Panc1 (cell line): Measurements from ENCODE around the gene METTL26. TPM values are rescaled to one million over a fixed set of nuclear protein-coding genes. Genes with fewer than 3 reads are reported as not detected.

Experiments
- ATAC-seq: fragments of 200-7000 bp; cut with Tn5 transposase; 2 replicates; pipeline ENCODE4 v1.9.1; 2020; ENCODE audit warnings: mild to moderate bottlenecking, moderate library complexity
- BruUV-seq: library from RNA; stranded (reverse); fragments of 400-500 nt; replicated peaks from 2 replicates; lab custom pipeline; 2021; lab: Mats Ljungman, UMichigan
- CTCF ChIA-PET: fragments of 300-600 bp; sonication (Branson Sonifier 250); formaldehyde crosslinking; loops from one replicate; lab custom pipeline; 2022; ENCODE audit warnings: antibody characterized with exemption; lab: Charles Lee
- POLR2A ChIA-PET: fragments of 300-600 bp; sonication (Branson Sonifier 250); formaldehyde crosslinking; loops from one replicate; lab custom pipeline; 2022; ENCODE audit warnings: antibody characterized with exemption; lab: Charles Lee
- DNase-seq: peaks from one replicate; pipeline ENCODE4 v3.0.0-alpha.2; 2010; ENCODE audit warnings: low read depth, low spot score
- H3K27ac ChIP-seq: 2 replicates; pipeline ENCODE4 v1.5.1; 2011; ENCODE audit warnings: mild to moderate bottlenecking, low read length, inconsistent platforms
- H3K27me3 ChIP-seq: fragments of 200-500 bp; sonication (Bioruptor generic); 2 replicates; pipeline ENCODE4 v1.6.0; 2014; ENCODE audit warnings: low read length, inconsistent platforms; ENCODE audit not compliant: control insufficient read depth, insufficient read depth
- H3K36me3 ChIP-seq: fragments of 200-500 bp; sonication (Bioruptor generic); 2 replicates; pipeline ENCODE4 v1.5.1; 2014; ENCODE audit warnings: inconsistent platforms, mild to moderate bottlenecking, low read length, moderate library complexity; ENCODE audit not compliant: control insufficient read depth, insufficient read depth
- H3K4me1 ChIP-seq: 2 replicates; pipeline ENCODE4 v1.5.1; 2011; ENCODE audit warnings: inconsistent platforms, mild to moderate bottlenecking, low read length, moderate library complexity; ENCODE audit not compliant: control insufficient read depth, insufficient read depth
- H3K4me3 ChIP-seq, 2 experiments: 2 replicates each; pipeline ENCODE4 v1.5.1; 2011 to 2012; ENCODE audit warnings: low read depth in 2 of 2, low read length in 2 of 2, mild to moderate bottlenecking in 2 of 2, inconsistent platforms in 1 of 2, moderate library complexity in 1 of 2
- H3K9me3 ChIP-seq: fragments of 200-500 bp; sonication (Bioruptor generic); 2 replicates; pipeline ENCODE4 v1.5.1; 2014; ENCODE audit warnings: low read depth, mild to moderate bottlenecking, inconsistent platforms, low read length, moderate library complexity; ENCODE audit not compliant: control insufficient read depth, insufficient read depth
- POLR2AphosphoS5 ChIP-seq: IDR thresholded peaks from 2 replicates; pipeline ENCODE4 v1.6.1; 2012; ENCODE audit warnings: mild to moderate bottlenecking, low read depth, low read length, moderate library complexity
- SIN3A ChIP-seq: IDR thresholded peaks from 2 replicates; pipeline ENCODE4 v1.6.1; 2012; ENCODE audit warnings: low read depth, mild to moderate bottlenecking, low read length, moderate library complexity, borderline replicate concordance; ENCODE audit not compliant: insufficient read depth
- TCF7L2 ChIP-seq: IDR thresholded peaks from 2 replicates; pipeline ENCODE4 v1.6.1; 2011; ENCODE audit warnings: mild to moderate bottlenecking, low read depth, low read length, inconsistent platforms
- in situ Hi-C: cut with HindIII; loops from 2 replicates; pipeline ENCODE4 v1.10.0; 2016; ENCODE audit warnings: low sequenced_read_pairs, low pct_unique_long_range_greater_than_20kb
- intact Hi-C: fragments of 100-400 bp; cut with micrococcal nuclease; formaldehyde crosslinking; loops from one replicate; pipeline ENCODE4 v1.10.0; 2022; ENCODE audit not compliant: unreplicated experiment
- total RNA-seq: library from RNA; stranded (reverse); gene quantifications from one replicate; pipeline ENCODE4 v1.2.1, GENCODE V29; 2021; ENCODE audit not compliant: unreplicated experiment
- TF ChIP-seq, protein P1 (sequence below), 2 experiments: IDR thresholded peaks; 2 replicates each; pipeline ENCODE4 v1.6.1; 2011 to 2012; ENCODE audit warnings: low read depth in 2 of 2, control low read depth in 1 of 2, low read length in 1 of 2, mild to moderate bottlenecking in 1 of 2, moderate library complexity in 1 of 2; ENCODE audit not compliant: insufficient read depth in 1 of 2
- TF ChIP-seq, protein P2 (sequence below): fragments of 450-650 bp; IDR thresholded peaks from 2 replicates; pipeline ENCODE4 v1.5.1; 2017; ENCODE audit warnings: mild to moderate bottlenecking

METTL26 gene
- total RNA-seq, 1 experiment from 2014 or later: 91.8 TPM

DNA sequence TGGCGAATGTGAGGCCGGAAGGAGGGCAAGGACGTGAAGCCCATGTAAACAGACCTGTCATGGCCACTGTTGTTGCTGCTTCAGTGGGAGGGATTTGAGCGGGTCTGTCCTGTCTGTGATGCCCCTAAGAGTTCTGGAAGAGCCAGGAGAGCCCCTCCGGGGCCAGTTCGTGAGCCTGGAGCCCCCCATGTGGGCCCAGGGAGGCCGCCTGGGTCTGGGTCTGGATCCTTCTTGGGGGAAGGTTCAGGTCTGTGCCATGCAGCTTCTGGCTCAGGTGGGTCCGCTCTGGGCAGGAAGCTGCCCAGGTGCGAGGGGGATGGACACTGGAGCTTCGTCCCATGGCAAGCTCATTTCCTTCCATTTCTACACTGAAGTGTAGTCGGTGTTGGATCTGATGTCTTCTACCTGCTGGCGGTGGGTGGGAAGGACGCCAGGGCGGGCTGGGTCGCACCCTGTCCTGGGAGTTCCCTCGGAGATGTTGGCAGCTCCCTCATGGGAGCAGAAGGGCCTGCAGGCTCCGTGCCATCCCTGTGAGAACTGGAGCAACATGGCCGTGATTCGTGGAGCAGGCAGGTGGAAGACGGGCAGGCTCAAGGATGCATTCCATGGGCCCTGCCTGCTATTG, 16.5 kb downstream of the METTL26 start:
- Histone ChIP-seq H3K9me3 (no peaks in the 10 kb centered on the region), H3K4me3 (no peak overlapping the region), H3K27me3 (no peaks in the 10 kb centered on the region), H3K4me1 (peaks cover 32% of the 10 kb centered on the region), H3K27ac (no peak overlapping the region), H3K36me3 (no peaks in the 10 kb centered on the region)
- in situ Hi-C loops: no loop called here
- ChIA-PET CTCF (no interaction called here), POLR2A (no interaction called here)
- intact Hi-C loops: no loop called here
- BruUV-seq: no TSS peak
- DNase-seq: no peak
- ATAC-seq: no peak
- TF ChIP-seq SIN3A (no peak), POLR2AphosphoS5 (no peak)

DNA sequence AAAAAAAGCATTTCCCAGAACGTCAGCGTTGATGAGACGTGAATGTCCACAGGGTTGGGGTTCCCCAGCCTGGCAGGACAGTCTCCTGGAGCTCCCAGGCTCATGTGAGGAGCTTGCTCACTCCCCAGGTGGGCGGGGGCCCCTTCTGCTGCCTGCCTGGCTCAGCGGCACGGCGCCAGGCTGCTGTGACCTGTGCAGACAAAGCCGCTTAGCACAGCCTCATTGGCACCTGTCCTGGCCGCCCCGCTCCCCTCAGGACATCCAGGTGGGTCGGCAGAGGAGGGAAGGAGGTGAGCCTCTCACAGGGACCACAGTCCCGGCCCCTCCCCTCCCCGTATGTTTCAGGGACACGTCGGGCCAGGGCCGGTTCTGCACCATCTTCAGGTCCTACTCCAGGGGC, 18.2 kb downstream of the METTL26 start:
- Histone ChIP-seq H3K27ac (no peak overlapping the region), H3K4me1 (peaks cover 21% of the 10 kb centered on the region), H3K36me3 (no peaks in the 10 kb centered on the region), H3K4me3 (no peak overlapping the region), H3K9me3 (no peaks in the 10 kb centered on the region), H3K27me3 (no peaks in the 10 kb centered on the region)
- TF ChIP-seq, protein P1, sequence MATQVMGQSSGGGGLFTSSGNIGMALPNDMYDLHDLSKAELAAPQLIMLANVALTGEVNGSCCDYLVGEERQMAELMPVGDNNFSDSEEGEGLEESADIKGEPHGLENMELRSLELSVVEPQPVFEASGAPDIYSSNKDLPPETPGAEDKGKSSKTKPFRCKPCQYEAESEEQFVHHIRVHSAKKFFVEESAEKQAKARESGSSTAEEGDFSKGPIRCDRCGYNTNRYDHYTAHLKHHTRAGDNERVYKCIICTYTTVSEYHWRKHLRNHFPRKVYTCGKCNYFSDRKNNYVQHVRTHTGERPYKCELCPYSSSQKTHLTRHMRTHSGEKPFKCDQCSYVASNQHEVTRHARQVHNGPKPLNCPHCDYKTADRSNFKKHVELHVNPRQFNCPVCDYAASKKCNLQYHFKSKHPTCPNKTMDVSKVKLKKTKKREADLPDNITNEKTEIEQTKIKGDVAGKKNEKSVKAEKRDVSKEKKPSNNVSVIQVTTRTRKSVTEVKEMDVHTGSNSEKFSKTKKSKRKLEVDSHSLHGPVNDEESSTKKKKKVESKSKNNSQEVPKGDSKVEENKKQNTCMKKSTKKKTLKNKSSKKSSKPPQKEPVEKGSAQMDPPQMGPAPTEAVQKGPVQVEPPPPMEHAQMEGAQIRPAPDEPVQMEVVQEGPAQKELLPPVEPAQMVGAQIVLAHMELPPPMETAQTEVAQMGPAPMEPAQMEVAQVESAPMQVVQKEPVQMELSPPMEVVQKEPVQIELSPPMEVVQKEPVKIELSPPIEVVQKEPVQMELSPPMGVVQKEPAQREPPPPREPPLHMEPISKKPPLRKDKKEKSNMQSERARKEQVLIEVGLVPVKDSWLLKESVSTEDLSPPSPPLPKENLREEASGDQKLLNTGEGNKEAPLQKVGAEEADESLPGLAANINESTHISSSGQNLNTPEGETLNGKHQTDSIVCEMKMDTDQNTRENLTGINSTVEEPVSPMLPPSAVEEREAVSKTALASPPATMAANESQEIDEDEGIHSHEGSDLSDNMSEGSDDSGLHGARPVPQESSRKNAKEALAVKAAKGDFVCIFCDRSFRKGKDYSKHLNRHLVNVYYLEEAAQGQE (IDR thresholded peaks at IDR 0.05; ENCODE audit: insufficient read depth in 1 of 2, low read depth in 2 of 2, low read length in 1 of 2): no peak
- TF ChIP-seq, protein P2, sequence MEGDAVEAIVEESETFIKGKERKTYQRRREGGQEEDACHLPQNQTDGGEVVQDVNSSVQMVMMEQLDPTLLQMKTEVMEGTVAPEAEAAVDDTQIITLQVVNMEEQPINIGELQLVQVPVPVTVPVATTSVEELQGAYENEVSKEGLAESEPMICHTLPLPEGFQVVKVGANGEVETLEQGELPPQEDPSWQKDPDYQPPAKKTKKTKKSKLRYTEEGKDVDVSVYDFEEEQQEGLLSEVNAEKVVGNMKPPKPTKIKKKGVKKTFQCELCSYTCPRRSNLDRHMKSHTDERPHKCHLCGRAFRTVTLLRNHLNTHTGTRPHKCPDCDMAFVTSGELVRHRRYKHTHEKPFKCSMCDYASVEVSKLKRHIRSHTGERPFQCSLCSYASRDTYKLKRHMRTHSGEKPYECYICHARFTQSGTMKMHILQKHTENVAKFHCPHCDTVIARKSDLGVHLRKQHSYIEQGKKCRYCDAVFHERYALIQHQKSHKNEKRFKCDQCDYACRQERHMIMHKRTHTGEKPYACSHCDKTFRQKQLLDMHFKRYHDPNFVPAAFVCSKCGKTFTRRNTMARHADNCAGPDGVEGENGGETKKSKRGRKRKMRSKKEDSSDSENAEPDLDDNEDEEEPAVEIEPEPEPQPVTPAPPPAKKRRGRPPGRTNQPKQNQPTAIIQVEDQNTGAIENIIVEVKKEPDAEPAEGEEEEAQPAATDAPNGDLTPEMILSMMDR: no peak
- no peak for TF ChIP-seq SIN3A
- TF ChIP-seq POLR2AphosphoS5: no peak
- no peak for TF ChIP-seq TCF7L2
- in situ Hi-C loops: no loop called here
- POLR2A ChIA-PET: no interaction called here
- BruUV-seq: no TSS peak
- no peak for DNase-seq
- no peak for ATAC-seq
- CTCF ChIA-PET: no interaction called here
- intact Hi-C loops: no loop called here
